Esophagus squamous epithelium (tissue), 5 donors: ENCODE data around the gene KCND2. TPM values are rescaled to one million over a fixed set of nuclear protein-coding genes. Genes with fewer than 3 reads are reported as not detected.

Experiments used
- DNase-seq: peaks from one replicate; lab custom pipeline; 2025; lab: John Stamatoyannopoulos, UW
- H3K27ac ChIP-seq, 4 donors: fragments of 200-600 bp; sonication (generic); one replicate each; pipeline ENCODE4 v1.5.1; 2016 to 2019; ENCODE audit warnings: mild to moderate bottlenecking in 1 of 4
- H3K27me3 ChIP-seq, 4 donors: fragments of 200-600 bp; sonication (generic); 1 replicate in 3 of 4; 2 replicates in 1 of 4; pipeline versions ENCODE4 v1.5.1 to v1.6.0; 2017 to 2021; ENCODE audit warnings: antibody characterized with exemption in 1 of 4
- H3K36me3 ChIP-seq, 3 donors: fragments of 200-600 bp; sonication (generic); one replicate each; pipeline ENCODE4 v1.5.1; 2016 to 2019
- H3K4me1 ChIP-seq, 3 donors: fragments of 200-600 bp; sonication (generic); one replicate each; pipeline ENCODE4 v1.5.1; 2017 to 2019
- H3K4me3 ChIP-seq, 4 donors: fragments of 200-600 bp; sonication (generic); 1 replicate in 3 of 4; 2 replicates in 1 of 4; pipeline ENCODE4 v1.5.1; 2016 to 2019; ENCODE audit warnings: mild to moderate bottlenecking in 2 of 4, moderate library complexity in 1 of 4
- H3K9me3 ChIP-seq, 3 donors: fragments of 200-600 bp; sonication (generic); one replicate each; pipeline ENCODE4 v1.5.1; 2016 to 2019
- CTCF ChIP-seq, 6 experiments: fragments of 450-650 bp in 4 of 6; fragments of 200-600 bp in 2 of 6; sonication (generic) in 2 of 6; IDR thresholded peaks; one replicate each; pipeline ENCODE4 v1.5.1; 2016 to 2019; ENCODE audit warnings: antibody characterized with exemption in 6 of 6, mild to moderate bottlenecking in 4 of 6, moderate library complexity in 4 of 6
- POLR2A ChIP-seq, 4 donors: fragments of 450-650 bp; IDR thresholded peaks; one replicate each; pipeline ENCODE4 v1.6.1; 2017; ENCODE audit warnings: antibody characterized with exemption in 4 of 4, mild to moderate bottlenecking in 4 of 4, moderate library complexity in 3 of 4
- WGBS, 2 donors: methylation state at CpG; one replicate each; pipeline ENCODE4 v1.1.5; 2018; 5-methylcytosine and 5-hydroxymethylcytosine counted together
- intact Hi-C: fragments of 100-400 bp; cut with DNase I; formaldehyde crosslinking; loops from one replicate; pipeline ENCODE4 v1.15.0; 2022
- total RNA-seq, 4 donors: library from RNA; depleted of rRNA; stranded (reverse); fragments of >200 nt; gene quantifications; one replicate each; pipeline ENCODE4 v1.1.0, GENCODE V29; 2016
- donor health status: DM: yes; HTN: yes; CAD: no.

Gene KCND2
- total RNA-seq, 4 donors from 2014 or later: 0.09 to 0.19 TPM; not detected in 2

- TF ChIP-seq POLR2A (IDR thresholded peaks at IDR 0.05) (no peak), CTCF (IDR thresholded peaks at IDR 0.05) (no peak)
- DNase-seq: no peak
- intact Hi-C loops: no loop called here
These were observed 122.6 kb downstream of the KCND2 start for GRCh38 chr7:120395526-120396019.

DNA sequence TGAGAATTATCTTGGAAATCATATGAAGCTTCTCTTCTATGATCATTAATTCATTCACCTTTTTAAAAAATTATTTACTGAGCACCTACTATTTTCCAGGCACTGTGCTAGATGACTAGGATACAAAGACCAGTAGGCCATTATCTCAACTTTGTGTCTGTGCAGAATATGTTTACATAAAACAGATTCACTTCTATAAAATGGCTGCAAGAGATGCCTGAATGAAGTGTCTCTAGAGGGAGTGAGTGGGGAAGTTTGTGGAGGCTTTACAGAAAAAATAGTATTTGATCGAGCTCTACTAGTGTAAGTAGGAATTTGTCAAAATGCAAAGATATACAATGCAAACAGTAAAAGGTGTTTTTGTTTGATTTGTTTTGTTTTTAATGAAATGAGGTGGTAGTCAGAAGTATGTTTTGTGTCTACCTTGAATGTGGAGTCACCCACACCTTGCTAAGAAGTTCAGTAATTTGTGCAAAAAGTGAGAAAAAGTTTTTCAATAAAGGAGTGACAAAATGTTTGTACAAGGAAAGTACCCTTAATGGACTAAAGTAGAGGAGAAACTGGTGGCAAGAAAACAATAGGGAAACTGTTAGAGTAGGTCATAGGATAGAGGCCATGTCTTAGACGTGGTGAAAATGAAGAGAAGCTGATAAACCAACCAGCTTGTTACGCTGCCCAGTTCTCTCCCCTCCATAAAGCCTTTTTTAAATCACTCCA, 125.5 kb downstream of the KCND2 start:
- 63 to 80% methylated on average over 3 of the region's 3 CpGs for WGBS, 2 donors
- no peaks in the 10 kb centered on the region for H3K4me1 ChIP-seq
- H3K36me3 ChIP-seq: no peaks in the 10 kb centered on the region
- no peaks in the 10 kb centered on the region for H3K27me3 ChIP-seq
- H3K27ac ChIP-seq: no peak overlapping the region
- no peaks in the 10 kb centered on the region for H3K9me3 ChIP-seq
- H3K4me3 ChIP-seq: no peak overlapping the region
- TF ChIP-seq POLR2A (IDR thresholded peaks at IDR 0.05) (no peak), CTCF (IDR thresholded peaks at IDR 0.05) (no peak)
- DNase-seq: no peak
- intact Hi-C loops: no loop called here

More at GRCh38 chr7:120395526-120396019, 122.6 kb downstream of the KCND2 start:
- H3K27me3 ChIP-seq: no peaks in the 10 kb centered on the region
- H3K4me3 ChIP-seq: no peak overlapping the region
- H3K36me3 ChIP-seq: no peaks in the 10 kb centered on the region
- 41 to 55% methylated on average over 3 of the region's 3 CpGs for WGBS, 2 donors
- H3K9me3 ChIP-seq: no peaks in the 10 kb centered on the region
- no peaks in the 10 kb centered on the region for H3K4me1 ChIP-seq
- no peak overlapping the region for H3K27ac ChIP-seq

GRCh38 chr7:120400806-120401455, 128.0 kb downstream of the KCND2 start:
- Histone ChIP-seq H3K36me3 (no peaks in the 10 kb centered on the region), H3K27ac (no peak overlapping the region), H3K27me3 (no peaks in the 10 kb centered on the region), H3K4me1 (no peaks in the 10 kb centered on the region), H3K9me3 (no peaks in the 10 kb centered on the region), H3K4me3 (no peak overlapping the region)
- WGBS, 2 donors: 45 to 66% methylated on average over 2 of the region's 2 CpGs
- intact Hi-C loops: no loop called here
- TF ChIP-seq CTCF (IDR thresholded peaks at IDR 0.05) (no peak), POLR2A (IDR thresholded peaks at IDR 0.05) (no peak)
- no peak for DNase-seq

DNA sequence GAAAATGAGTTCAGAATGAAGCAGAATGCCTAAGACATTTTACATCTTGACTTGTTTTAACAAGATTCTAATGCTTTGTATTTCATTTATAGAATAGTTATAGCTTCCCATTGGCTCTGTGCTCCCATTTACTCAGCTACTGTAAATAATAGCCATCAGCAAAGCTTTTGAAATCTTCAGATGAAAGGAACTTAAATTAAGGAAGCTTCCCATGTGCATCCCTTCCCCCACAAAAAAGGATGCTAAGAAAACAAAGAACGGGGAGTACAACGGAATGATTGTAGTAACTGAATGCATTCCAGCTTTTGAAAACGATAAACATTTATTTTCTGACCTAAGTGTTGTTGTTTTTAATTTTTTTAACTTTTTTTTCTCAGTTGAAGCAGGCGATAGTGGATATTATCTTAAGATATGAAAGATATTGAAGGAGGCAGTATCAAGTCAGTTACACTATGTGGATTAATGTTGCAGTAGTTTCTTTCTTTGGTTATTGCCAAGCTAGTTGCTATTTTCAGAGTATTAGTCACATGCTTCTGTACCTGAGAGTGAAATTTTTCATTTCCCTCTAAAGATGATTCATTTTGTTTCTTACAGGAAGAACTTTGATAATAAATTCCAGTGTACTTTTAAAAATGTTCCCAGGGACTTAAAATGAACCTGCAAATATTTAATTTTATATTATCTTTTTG, 129.2 kb downstream of the KCND2 start:
- TF ChIP-seq POLR2A (IDR thresholded peaks at IDR 0.05): no peak
- TF ChIP-seq CTCF (IDR thresholded peaks at IDR 0.05): no peak
- Histone ChIP-seq H3K4me3 (no peak overlapping the region), H3K36me3 (no peaks in the 10 kb centered on the region), H3K27me3 (no peaks in the 10 kb centered on the region), H3K4me1 (no peaks in the 10 kb centered on the region), H3K9me3 (no peaks in the 10 kb centered on the region), H3K27ac (no peak overlapping the region)
- intact Hi-C loops: no loop called here
- no peak for DNase-seq
- WGBS, 2 donors: 8 to 19% methylated on average over 4 of the region's 4 CpGs

GRCh38 chr7:120402801-120403200, 129.8 kb downstream of the KCND2 start:
- Histone ChIP-seq H3K27me3 (no peaks in the 10 kb centered on the region), H3K4me3 (no peak overlapping the region), H3K9me3 (no peaks in the 10 kb centered on the region), H3K4me1 (no peaks in the 10 kb centered on the region), H3K27ac (no peak overlapping the region), H3K36me3 (no peaks in the 10 kb centered on the region)
- intact Hi-C loops: no loop called here
- 10 to 15% methylated on average over 1 of the region's 1 CpG for WGBS, 2 donors
- DNase-seq: no peak
- no peak for TF ChIP-seq CTCF (IDR thresholded peaks at IDR 0.05)
- TF ChIP-seq POLR2A (IDR thresholded peaks at IDR 0.05): no peak
